NCI-H187 (cell line): ENCODE results near the gene CPED1.
A peak's percentile ranks its signal among the peaks of the same experiment; 100 is the strongest.
"Not testable (repeated sequence)": the region's sequence is repeated elsewhere in the genome, so short reads cannot be mapped to it uniquely, and the experiment has no call there.

ENCODE experiments used
- DNase-seq, 2 experiments: peaks; one replicate each; lab custom pipeline; 2025; lab: John Stamatoyannopoulos, UW

Gene CPED1

GRCh38 chr7:120981117-120981516, 7.4 kb upstream of the CPED1 start:
- no peak for DNase-seq

- no peak for DNase-seq
Measured at GRCh38 chr7:120981888-120982615, 6.5 kb upstream of the CPED1 start.

DNA sequence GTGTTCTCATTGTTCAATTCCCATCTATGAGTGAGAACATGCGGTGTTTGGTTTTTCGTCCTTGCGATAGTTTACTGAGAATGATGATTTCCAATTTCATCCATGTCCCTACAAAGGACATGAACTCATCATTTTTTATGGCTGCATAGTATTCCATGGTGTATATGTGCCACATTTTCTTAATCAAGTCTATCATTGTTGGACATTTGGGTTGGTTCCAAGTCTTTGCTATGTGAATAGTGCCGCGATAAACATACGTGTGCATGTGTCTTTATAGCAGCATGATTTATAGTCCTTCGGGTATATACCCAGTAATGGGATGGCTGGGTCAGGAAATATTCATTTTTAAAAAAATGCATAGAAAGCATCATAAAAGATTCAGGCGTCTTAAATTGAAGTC, 4.9 kb upstream of the CPED1 start:
- not testable (repeated sequence) for DNase-seq

GRCh38 chr7:120984406-120984805, 4.1 kb upstream of the CPED1 start:
- no peak for DNase-seq

DNA sequence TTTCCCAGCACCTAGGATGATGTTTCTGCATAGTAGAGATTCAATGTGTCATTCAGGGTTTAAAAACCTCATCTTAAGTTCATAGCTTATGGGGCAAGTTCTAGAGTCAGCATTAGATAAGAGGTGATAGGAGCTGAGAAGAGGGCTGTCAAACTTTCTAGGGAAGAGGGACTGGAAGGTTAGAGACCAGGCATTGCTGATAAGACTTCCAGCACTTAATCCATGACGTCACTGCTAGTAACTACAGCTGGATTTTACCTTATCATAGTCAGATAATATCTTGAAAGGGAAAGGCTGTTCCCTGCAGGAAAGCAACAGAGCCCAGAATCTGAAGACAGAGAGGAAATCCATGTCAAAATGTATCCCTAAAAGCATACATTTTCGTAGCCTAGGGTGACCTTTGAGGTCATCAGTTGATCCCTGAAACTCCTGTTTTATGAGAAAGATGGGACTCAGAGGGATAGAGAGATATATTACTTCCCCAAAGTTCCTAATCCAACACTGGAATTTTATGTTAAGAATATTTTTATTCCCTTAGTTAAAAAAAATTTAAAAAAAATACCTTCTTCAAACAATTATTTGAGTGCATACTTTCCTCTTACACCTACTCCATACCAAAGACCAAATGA, 3.3 kb upstream of the CPED1 start:
- no peak for DNase-seq

DNA sequence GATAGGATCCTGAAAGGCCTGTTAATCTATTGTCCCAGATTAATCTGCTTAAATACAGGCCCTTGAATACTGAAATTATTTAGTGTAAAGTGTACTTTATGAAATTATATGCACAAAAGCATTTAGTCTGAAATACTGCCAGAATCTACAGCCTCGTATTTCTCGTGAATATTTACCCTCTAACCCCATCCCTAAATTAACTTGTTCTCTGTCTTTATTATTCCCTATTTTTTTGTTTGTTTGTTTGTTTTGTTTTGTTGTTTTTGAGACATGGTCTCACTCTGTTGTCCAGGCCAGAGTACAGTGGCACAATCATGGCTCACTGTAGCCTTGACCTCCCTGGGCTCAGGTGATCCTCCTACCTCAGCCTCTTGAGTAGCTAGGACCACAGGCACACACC, 2.7 kb upstream of the CPED1 start:
- DNase-seq = no peak

GRCh38 chr7:120986650-120987049, 1.9 kb upstream of the CPED1 start:
- DNase-seq = no peak

DNA sequence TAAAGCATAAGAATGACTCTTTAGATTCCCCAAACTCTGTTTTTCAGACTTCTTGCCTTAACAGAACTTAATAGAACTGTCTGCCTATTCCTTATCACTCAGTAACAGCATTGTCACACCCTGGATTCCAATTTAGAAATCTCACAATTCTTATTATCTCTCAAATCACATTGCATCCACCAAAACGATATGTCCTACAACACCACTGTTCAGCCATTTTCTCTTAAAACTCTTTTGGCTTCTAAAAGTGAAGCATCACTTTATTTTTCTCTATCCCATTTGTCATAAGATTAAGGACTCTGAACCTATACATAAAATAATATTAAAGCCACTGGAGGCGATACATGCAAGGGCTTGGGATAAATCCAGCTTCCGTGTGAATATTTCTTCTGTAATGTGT, 1.2 kb upstream of the CPED1 start:
- no peak for DNase-seq

GRCh38 chr7:120987683-120988590, 574 bp upstream of the CPED1 start:
- DNase-seq = peak; percentile 63 to 67

- no peak for DNase-seq
Measured at GRCh38 chr7:120989257-120990220, 1.0 kb downstream of the CPED1 start.

DNA sequence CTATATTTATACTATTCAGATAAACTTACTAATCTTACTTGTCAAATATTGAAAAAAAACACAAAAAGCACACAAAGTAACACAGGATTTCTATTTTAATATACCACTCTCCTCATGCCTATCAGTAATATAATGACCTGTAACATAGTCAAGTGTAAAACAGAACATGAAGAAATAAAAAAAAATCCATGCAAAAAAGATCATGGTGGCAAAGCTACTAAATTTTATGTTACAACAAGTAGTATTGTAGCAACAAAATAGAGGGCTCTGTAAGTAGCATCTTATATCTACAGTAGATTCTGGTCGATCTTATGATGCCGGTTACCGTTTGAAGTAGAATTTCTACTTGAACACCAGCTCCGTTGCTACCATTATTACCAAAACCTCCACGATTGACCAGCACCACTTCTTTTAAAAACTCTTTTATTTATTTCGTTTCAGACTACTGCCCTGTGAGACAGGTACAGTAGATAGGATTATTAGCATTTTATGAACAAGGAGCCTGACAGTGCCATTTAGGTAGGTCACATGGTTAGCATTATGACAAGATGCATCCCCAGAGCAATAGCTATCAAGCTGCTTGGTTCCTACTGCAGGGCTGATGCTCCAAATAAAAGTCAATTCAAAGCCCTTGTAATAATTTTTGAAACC, 2.1 kb downstream of the CPED1 start:
- DNase-seq = no peak

- no peak for DNase-seq
Measured at GRCh38 chr7:120991161-120991560, 2.6 kb downstream of the CPED1 start.

DNA sequence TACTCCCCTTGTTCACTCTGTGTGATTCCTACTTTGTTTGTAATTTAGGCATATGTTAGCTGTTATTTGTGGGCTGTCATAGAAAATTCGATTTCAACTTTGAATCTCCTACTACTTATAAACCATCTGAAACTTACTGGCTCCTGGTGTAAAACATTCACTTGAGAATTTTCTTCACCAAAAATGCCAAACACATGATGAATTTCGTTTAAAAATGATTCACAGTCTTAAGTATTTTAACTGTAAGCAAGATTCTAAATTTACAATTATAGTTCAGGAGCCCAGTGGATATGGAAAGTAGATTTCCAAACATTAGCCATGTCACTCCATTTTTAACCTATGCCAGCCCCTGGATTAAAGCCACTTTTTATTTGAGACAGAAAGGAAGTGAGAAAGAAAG, 3.1 kb downstream of the CPED1 start:
- DNase-seq = no peak

DNA sequence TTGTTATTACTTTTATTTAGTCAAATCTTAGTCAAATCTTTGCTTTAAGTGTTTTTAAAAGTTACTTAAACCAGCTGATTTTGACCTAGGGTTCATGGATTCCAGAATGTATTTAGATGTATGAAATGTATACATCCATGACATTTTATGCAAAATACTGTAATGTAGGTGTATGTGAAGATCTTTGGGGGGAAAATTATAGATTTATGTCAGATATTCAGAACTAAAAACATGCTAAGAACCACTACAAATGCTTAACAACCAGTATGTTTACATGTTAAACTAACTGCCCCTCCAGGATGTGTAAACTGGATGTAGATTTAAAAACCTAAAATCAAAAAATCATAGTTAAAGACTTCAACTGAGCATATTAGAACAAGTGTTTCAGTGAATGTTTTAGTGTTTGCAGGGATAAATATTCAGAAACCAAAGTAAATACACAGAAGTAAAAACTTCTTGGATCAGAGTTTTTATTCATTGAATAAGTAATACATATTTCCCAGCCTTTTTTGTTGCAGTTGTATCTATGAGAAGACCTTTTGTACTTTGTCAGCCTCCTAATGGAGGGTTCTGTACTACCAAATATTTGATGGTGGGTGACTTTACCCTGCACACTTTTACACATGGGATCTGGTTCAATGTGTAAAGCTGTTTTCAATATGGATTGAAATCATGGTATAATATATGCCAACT, 3.9 kb downstream of the CPED1 start:
- no peak for DNase-seq

DNA sequence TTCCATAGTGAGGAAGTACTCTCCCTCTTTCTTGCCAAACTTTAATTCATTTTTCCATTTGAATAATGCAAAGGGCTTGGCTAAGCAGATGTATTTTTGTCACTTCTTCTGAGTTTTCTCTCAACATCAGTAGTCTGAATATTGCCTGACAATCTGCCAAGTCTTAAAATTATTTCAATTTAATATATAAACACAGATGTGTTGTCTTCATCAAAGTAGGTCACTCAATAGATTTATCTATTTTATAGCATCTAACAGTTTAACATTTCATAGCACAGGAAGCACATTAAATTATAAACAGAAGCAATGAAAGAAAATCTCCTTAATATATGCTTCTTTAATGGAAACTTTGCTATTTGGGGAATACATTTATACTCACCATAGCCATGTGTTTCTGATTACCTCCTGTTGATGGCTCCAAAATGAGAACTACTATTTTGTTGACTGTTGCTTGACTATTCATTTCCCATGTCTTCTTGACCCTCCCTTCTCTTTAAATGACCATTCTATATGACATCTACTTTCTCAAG, 4.5 kb downstream of the CPED1 start:
- no peak for DNase-seq

DNA sequence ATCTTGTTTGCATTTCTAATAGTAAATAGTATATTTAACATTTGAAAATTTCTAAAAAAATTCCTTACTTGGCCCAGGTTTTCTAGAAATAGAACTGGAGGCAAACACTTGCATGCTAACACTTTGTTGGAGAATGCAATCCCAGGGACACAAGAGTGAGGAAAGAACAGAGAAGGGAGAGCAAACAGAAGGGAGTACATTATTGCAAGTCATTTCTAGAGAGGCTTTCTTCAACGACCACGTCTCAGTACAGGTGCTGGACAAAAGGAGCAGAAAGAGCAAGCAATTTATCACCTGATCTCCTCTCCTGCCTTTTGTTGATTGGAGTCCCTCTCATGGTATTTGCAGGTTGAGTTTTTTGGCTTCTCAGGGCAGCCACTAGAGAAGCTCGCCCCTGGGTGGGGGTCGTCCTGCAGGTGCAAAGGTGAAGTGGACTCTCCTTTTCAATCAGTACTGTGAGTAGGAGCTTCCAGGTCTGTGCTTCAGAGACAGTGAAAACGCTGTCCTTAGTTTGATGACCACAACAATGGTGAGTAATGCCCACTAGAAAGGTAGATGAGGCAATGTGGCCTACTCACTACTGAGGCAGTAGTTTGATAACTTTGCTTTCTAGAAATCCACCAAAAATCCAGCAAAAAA, 5.2 kb downstream of the CPED1 start:
- no peak for DNase-seq

DNA sequence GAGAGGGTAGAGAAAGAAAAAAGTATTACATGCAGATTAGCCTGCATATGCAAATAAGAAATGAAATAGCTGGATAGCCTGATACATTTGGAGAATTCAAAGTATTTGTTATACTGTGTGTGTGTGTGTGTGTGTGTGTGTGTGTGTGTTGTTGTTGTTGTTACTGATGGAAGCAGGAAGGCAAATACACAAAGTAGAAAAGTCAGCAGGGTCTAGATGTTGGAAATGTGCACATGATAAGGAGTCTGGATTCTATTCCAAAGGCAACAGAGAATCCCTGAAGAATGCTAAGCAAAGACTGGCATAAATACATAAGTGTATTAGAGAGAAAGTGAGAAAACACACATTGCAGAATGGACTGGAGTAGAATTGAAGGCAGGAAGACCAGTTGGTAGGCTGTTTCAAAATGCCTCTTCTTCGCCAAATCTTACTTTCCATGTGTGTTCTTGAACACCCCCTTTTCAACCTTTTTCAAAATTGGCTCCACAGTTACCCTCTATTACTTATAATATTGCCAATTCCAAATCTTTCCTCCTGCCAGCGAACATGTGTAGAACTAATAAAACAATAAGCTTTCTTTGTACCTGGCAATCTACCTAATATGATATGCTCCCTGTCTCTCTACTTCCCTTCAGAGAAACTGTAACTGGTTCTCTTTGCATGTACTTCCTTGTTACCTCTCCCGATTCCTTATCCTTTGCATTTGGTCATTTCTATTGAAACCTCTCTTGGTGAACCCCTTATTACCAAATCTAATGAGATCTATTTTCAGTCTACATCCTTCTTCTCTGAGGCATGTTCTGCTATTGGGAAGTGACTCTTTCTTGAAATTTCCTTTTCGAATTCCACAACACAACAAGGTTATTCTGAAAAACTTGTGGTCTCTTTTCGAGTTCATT, 6.2 kb downstream of the CPED1 start:
- no peak for DNase-seq

- no peak for DNase-seq
Measured at GRCh38 chr7:120995654-120996053, 7.1 kb downstream of the CPED1 start.
